Right lobe of liver (tissue), 6 donors: ENCODE measurements around the gene LAMB2. TPM values are rescaled to one million over a fixed set of nuclear protein-coding genes. Genes with fewer than 3 reads are reported as not detected.

Source experiments
- ATAC-seq, 4 donors: fragments of 200-7000 bp; cut with Tn5 transposase; one replicate each; pipeline ENCODE4 v1.9.1; 2020; ENCODE audit warnings: mild to moderate bottlenecking in 4 of 4, moderate library complexity in 4 of 4
- DNase-seq, 3 donors: peaks; one replicate each; pipeline ENCODE4 v3.0.0-alpha.2; 2020
- H3K27ac ChIP-seq, 3 donors: fragments of 200-600 bp; one replicate each; pipeline ENCODE4 v1.8.0; 2022
- H3K27me3 ChIP-seq, 2 donors: fragments of 200-600 bp; one replicate each; pipeline ENCODE4 v1.8.0; 2022
- H3K36me3 ChIP-seq, 4 donors: fragments of 200-600 bp; sonication (generic) in 1 of 4; one replicate each; pipeline versions ENCODE4 v1.5.1 to v1.8.0; 2017 to 2022; ENCODE audit warnings: control low read depth in 1 of 4
- H3K4me1 ChIP-seq, 4 donors: fragments of 200-600 bp; sonication (generic) in 1 of 4; one replicate each; pipeline versions ENCODE4 v1.5.1 to v1.8.0; 2017 to 2022; ENCODE audit warnings: control low read depth in 1 of 4
- H3K4me3 ChIP-seq, 3 donors: fragments of 200-600 bp; one replicate each; pipeline ENCODE4 v1.8.0; 2022
- H3K9me3 ChIP-seq, 4 donors: fragments of 200-600 bp; sonication (generic) in 1 of 4; one replicate each; pipeline versions ENCODE4 v1.5.1 to v1.8.0; 2017 to 2022; ENCODE audit warnings: control low read depth in 1 of 4
- POLR2A ChIP-seq: fragments of 450-650 bp; IDR thresholded peaks from one replicate; pipeline ENCODE4 v1.6.1; 2017; ENCODE audit warnings: antibody characterized with exemption, mild to moderate bottlenecking
- WGBS: methylation state at CpG from one replicate; pipeline ENCODE4 v1.1.6; 2018; ENCODE audit warnings: low coverage, low lambda C conversion rate; ENCODE audit not compliant: insufficient coverage; ENCODE audit errors: missing lambda C conversion rate; 5-methylcytosine and 5-hydroxymethylcytosine counted together
- intact Hi-C, 2 donors: fragments of 100-400 bp; cut with DNase I; formaldehyde crosslinking; loops; one replicate each; pipeline versions ENCODE4 v1.11.2 to v1.14.1; 2022
- total RNA-seq, 6 experiments: library from RNA; depleted of rRNA in 2 of 6; stranded (reverse); fragments of >200 nt in 2 of 6; fragmentation: NEBNext Ultra II Directional in 3 of 6; extraction: Animal tissue kit (Norgen Biotek cat#: 25700) in 3 of 6; gene quantifications; one replicate each; pipeline versions ENCODE4 v1.1.0 to v1.2.4, GENCODE V29; 2016 to 2023
- TF ChIP-seq, protein P1 (sequence below), 4 donors: fragments of 200-600 bp in 3 of 4; fragments of 450-650 bp in 1 of 4; IDR thresholded peaks; one replicate each; pipeline versions ENCODE4 v1.5.1 to v1.8.0; 2016 to 2022; ENCODE audit warnings: antibody characterized with exemption in 4 of 4, mild to moderate bottlenecking in 2 of 4
- donor health status: DM: no; HTN: yes; CAD: no.
- donor health status: DM: no; HTN: no; CAD: no.
- donor health status: DM: no; HTN: no; CAD: no.
- donor health status: DM: no; HTN: yes; CAD: no.
- donor health status: DM: no; HTN: yes; CAD: no.

LAMB2 gene
- total RNA-seq, 6 experiments from 2014 or later: 129 to 192 (median 163) TPM

DNA sequence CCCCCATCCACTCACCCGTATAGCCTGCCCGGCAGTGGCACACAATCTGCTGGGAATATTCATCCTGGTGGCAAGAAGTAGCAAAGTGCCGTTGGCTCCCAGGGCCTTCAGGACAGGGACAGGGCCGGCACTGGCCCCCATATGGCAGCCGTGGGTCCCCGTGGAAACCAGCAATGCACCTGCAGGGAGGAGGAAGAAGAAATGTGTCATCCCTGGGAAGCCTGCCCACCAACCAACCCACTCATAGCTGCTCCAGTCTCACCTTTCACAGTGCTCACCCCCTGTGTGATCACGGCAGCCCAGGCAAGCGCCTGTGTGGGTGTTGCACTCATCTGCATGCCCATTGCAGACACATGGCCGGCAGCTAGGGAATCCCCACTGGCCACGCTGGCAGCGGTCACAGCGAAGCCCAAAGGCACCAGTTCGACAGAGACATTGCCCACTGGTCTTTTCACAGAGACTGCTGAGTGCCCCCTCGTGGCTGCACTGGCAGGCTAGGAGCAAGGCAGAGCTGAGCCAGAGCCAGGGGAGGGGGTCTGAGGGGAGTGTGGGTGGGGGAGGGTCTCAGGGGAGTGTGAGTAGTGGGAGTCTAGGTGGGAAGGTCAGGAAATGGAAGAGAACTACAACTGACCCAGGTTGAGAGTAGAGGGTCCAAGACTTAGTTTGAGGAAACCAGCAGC is 7.7 kb downstream of the LAMB2 start:
- ATAC-seq: no peak
- H3K9me3 ChIP-seq: no peaks in the 10 kb centered on the region
- no peak for DNase-seq
- H3K27me3 ChIP-seq: no peaks in the 10 kb centered on the region
- TF ChIP-seq POLR2A: no peak
- intact Hi-C loops: no loop called here
- no peaks in the 10 kb centered on the region for H3K4me1 ChIP-seq
- no peak overlapping the region for H3K4me3 ChIP-seq
- 73% methylated on average over 4 of the region's 14 CpGs for WGBS
- H3K27ac ChIP-seq: no peak overlapping the region
- peaks cover 0 to 36% (median 7%) of the 10 kb centered on the region in 4 donors for H3K36me3 ChIP-seq

DNA sequence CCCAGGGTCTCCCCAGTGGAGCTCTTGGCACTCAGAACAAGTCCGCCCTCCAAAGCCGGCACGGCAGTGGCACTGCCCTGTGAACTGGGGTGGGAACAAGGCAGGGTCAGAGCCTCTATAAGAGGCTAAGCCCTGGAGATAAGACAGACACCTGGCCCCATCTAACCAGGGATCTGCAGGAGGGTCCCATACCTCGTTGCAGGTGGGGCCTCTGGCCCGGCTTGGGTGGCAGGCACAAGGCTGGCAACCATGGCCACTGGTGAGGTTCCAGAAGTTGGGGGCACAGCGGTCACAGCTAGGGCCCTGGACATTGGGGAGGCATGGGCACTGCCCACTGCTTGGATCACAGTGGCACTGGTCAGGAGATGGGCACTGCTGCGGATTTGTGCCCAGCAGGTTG is 8.6 kb downstream of the LAMB2 start:
- peaks cover 0 to 36% (median 7%) of the 10 kb centered on the region in 4 donors for H3K36me3 ChIP-seq
- H3K4me3 ChIP-seq: no peak overlapping the region
- no peak overlapping the region for H3K27ac ChIP-seq
- DNase-seq (no peak), ATAC-seq (no peak)
- no CpG with 5 or more reads among the region's 7 CpGs for WGBS
- TF ChIP-seq POLR2A: no peak
- TF ChIP-seq, protein P1, sequence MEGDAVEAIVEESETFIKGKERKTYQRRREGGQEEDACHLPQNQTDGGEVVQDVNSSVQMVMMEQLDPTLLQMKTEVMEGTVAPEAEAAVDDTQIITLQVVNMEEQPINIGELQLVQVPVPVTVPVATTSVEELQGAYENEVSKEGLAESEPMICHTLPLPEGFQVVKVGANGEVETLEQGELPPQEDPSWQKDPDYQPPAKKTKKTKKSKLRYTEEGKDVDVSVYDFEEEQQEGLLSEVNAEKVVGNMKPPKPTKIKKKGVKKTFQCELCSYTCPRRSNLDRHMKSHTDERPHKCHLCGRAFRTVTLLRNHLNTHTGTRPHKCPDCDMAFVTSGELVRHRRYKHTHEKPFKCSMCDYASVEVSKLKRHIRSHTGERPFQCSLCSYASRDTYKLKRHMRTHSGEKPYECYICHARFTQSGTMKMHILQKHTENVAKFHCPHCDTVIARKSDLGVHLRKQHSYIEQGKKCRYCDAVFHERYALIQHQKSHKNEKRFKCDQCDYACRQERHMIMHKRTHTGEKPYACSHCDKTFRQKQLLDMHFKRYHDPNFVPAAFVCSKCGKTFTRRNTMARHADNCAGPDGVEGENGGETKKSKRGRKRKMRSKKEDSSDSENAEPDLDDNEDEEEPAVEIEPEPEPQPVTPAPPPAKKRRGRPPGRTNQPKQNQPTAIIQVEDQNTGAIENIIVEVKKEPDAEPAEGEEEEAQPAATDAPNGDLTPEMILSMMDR (IDR thresholded peaks at IDR 0.05): no peak
- H3K4me1 ChIP-seq: peaks cover 0 to 8% (median 5%) of the 10 kb centered on the region in 4 donors
- intact Hi-C loops: no loop called here
- no peaks in the 10 kb centered on the region for H3K9me3 ChIP-seq
- no peaks in the 10 kb centered on the region for H3K27me3 ChIP-seq

DNA sequence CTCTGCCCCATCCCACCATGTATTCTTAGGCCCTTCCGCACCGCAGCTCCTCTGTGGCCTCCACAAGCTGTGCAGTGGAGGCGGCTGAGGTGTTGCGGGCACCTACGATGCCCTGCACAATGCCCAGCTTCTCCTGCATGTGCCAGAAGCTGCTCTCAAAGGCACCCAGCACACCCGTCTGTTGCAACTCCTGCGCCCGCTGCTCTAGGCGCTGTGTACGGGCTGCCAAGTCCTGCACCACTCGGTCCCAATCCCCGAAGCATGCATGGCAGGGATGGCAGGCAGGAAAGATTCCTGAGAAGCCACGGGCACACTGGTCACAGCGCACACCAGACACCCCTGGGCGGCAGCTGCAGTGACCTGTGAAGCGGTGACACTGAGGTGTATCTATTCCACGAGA is 9.2 kb downstream of the LAMB2 start:
- no peak for DNase-seq
- no peak overlapping the region for H3K4me3 ChIP-seq
- H3K27me3 ChIP-seq: no peaks in the 10 kb centered on the region
- H3K27ac ChIP-seq: no peak overlapping the region
- ATAC-seq: no peak
- peaks cover 0 to 11% (median 6%) of the 10 kb centered on the region in 4 donors for H3K4me1 ChIP-seq
- TF ChIP-seq, protein P1 (IDR thresholded peaks at IDR 0.05): no peak
- no peak for TF ChIP-seq POLR2A
- peaks cover 0 to 36% (median 8%) of the 10 kb centered on the region in 4 donors for H3K36me3 ChIP-seq
- H3K9me3 ChIP-seq: no peaks in the 10 kb centered on the region
- 87% methylated on average over 5 of the region's 17 CpGs for WGBS
- intact Hi-C loops: no loop called here

DNA sequence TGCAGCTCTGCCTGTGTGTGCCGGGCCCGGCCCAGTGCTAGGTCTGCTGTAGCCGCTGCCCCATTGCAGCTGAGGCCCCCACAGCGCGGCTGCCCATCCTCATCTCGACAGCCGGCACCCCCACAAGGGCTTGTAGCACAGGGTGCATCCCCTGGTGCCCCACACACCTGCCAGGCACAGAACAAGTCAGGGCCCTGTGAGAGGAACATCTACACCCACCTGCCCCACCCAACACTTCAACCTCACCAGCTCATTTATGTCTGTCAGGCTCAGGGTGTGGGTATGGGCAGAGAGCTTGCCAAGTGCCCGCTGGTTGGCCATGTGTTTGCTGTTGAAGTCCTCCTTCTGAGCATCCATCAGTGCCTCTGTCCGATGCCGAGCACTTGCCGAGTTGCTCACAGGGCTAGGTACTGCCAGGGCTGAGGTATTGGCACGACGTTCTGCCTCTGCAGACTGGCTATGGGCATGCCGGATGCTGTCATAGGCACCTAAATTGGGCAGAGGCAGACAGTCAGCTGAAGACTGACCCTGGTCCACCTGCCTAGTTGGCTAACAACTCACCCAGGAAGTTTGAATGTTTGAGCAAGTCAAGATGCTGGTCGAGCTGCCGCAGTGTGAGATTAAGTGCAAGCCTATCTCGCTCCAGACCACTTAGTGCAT is 9.8 kb downstream of the LAMB2 start:
- intact Hi-C loops: no loop called here
- H3K9me3 ChIP-seq: no peaks in the 10 kb centered on the region
- no peaks in the 10 kb centered on the region for H3K27me3 ChIP-seq
- H3K4me1 ChIP-seq: peaks cover 0 to 11% (median 6%) of the 10 kb centered on the region in 4 donors
- ATAC-seq (no peak), DNase-seq (no peak)
- 92% methylated on average over 5 of the region's 17 CpGs for whole genome bisulfite sequencing
- H3K4me3 ChIP-seq: no peak overlapping the region
- no peak for TF ChIP-seq POLR2A
- TF ChIP-seq, protein P1 (IDR thresholded peaks at IDR 0.05): no peak
- H3K27ac ChIP-seq: no peak overlapping the region
- peaks cover under 1 to 41% (median 11%) of the 10 kb centered on the region in 4 donors for H3K36me3 ChIP-seq

DNA sequence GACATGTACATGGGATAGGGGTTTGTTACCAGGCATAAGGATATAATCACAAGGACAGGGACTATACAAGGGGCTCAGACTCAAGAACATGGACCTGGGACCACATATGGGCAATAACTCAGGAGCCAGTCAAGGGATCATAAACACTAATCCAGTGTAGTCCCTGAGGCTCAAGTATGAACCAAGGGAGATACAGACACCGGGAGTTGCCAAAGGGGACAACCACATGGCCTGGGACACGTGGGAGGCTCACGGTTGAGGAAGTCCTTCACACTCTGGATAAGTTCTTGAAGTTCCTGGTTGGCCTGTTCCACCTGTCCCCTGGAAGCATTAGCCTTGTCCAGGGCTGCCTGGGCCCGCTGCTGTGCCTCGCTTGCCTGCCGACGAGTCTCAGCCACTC is 10.4 kb downstream of the LAMB2 start:
- no CpG with 5 or more reads among the region's 7 CpGs for WGBS
- no peak overlapping the region for H3K27ac ChIP-seq
- no peak for DNase-seq
- intact Hi-C loops: no loop called here
- no peak overlapping the region for H3K4me3 ChIP-seq
- H3K9me3 ChIP-seq: no peaks in the 10 kb centered on the region
- H3K36me3 ChIP-seq: peaks cover 4 to 47% (median 15%) of the 10 kb centered on the region in 4 donors
- ATAC-seq: no peak
- no peaks in the 10 kb centered on the region for H3K27me3 ChIP-seq
- H3K4me1 ChIP-seq: peaks cover 0 to 11% (median 6%) of the 10 kb centered on the region in 4 donors
- TF ChIP-seq, protein P1 (IDR thresholded peaks at IDR 0.05): no peak
- no peak for TF ChIP-seq POLR2A
